ENCODE measurements around the gene TSPAN1.

The TSPAN1 gene, protein sequence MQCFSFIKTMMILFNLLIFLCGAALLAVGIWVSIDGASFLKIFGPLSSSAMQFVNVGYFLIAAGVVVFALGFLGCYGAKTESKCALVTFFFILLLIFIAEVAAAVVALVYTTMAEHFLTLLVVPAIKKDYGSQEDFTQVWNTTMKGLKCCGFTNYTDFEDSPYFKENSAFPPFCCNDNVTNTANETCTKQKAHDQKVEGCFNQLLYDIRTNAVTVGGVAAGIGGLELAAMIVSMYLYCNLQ

DNA sequence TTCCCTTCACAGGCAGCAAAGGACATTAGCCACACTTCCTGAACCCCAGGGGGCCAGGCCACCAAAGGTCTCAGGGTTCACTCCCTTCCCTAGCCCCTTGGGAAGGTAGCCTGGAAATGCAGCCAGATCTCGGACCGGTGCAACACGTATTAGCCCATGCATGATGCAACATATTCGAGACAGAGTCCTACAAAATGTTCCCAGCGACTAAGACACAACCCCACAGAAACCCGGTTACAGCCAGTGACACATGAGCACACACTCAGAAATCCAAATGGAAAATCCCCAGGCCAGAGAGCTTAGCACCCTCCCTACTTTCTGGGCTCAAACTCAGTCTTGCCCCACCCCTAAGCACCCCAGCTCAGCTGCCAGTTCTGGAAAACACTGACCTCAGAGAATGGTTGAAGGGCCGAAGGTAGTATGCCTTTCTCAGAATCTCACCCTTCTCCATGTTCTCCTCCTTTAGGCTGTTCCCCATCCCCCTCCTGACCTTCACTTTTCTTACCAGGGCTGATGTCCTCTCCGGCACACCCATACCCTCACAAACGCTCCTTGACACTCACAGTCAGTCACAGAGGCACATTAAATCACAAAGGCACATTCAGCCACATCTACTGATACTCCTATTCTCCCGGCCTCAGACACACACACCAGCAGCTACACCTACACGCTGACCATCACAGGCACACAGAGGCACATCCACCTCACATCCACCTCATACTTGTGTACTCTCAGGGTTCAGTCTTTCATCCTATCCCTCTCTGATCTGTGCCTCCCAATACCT, at the start of gene TSPAN1:
Gene TSPAN1 (plus strand): TSS at position 640 of the 784 bp plus-strand sequence. CDS start 6,021 bp downstream, outside the sequence.
- peak in 1 of 42 donors; percentile 39 for DNase-seq
- intact Hi-C loops (cut with DNase I): loop anchor here (5.0 kb wide), 1 partner anchor 37 kb away; no protein-coding TSS in a partner anchor

- intact Hi-C loops (cut with DNase I): no loop called here
- DNase-seq: peak in 1 of 42 donors; percentile 16
These were observed 46.5 kb upstream of the TSPAN1 start for GRCh38 chr1:46128344-46128743.

- intact Hi-C loops (cut with DNase I): no loop called here
These were observed 44.8 kb upstream of the TSPAN1 start for GRCh38 chr1:46130121-46130520.

DNA sequence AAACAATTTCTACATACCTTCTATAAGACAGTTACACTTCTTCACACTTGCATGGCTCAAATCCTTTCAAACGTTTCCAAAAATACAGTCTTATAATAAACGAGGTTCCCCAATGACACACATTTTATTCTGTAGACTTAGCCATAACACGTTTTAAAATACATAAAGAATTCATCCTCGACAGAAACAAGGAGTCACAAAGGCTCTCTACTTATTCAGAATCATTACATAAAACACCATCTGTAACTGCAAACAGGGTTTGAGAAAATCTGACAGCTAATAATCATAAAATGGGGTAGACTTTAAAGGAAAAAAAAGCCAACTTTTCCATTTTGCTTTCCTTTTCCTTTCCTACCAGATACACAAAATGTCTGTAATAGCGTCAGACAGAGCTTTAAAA, 44.3 kb upstream of the TSPAN1 start:
- DNase-seq: no peak
- intact Hi-C loops (cut with DNase I): no loop called here

More at GRCh38 chr1:46130121-46130520, 44.8 kb upstream of the TSPAN1 start:
- no peak for DNase-seq

DNA sequence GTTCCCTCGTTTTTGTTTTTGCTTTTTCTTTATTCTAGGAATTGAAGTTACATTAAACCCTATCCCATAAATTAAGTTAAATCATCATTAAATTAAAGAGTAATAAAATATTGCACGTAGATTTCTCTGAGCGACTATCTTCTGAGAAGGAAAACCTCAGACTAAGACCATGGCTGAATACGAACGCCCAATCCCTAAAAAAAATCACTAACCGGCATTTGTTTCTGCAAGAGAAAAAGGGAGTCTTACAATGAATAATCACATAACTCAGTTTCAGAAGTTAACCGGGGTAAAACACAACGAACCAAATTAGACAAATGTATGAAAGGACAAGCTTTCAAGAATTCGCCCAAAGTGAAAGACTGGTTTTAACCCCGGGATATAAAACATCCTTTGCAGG, 43.8 kb upstream of the TSPAN1 start:
- intact Hi-C loops (cut with DNase I): no loop called here
- peak in 1 of 42 donors; percentile 6 for DNase-seq

- intact Hi-C loops (cut with DNase I): no loop called here
- peak in 40 of 42 donors; percentile 3 to 66 (median 27) for DNase-seq
These were observed 43.0 kb upstream of the TSPAN1 start for GRCh38 chr1:46131712-46132528.

GRCh38 chr1:46132529-46133180, 42.2 kb upstream of the TSPAN1 start, which contains the start of gene PIK3R3:
Gene PIK3R3 (minus strand): TSS chr1:46132629. CDS start chr1:46131952, 677 bp downstream.
- DNase-seq: peak; percentile 94 to 99 (median 98)
- intact Hi-C loops (cut with DNase I): no loop called here

DNA sequence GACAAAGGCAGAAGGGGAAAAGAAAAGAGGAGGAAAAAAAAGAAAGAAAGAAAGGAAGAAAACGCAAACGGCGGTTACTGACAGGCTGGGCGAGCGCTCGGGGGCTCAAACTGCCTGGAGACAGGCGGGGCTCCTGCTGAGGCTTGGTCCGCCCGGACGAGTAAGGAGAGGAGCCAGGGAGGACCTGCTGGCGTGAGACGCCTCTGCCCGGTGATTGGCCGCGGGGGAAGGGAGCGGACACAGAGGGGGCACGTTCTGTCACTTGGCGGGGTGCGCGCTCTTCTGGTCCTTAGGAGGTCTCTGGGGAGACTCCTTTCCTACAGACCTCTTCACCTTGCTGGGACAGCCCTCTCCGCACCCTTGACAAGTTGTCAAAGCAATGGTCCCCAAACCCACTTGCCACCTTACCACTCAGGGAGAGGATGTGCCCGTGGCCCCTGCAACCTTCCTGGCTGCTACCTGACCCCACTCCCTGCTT, 41.7 kb upstream of the TSPAN1 start:
- intact Hi-C loops (cut with DNase I): no loop called here
- DNase-seq: peak in 3 of 42 donors; percentile 11 to 73 (median 68)

- DNase-seq: no peak
- intact Hi-C loops (cut with DNase I): no loop called here
These were observed 41.0 kb upstream of the TSPAN1 start for GRCh38 chr1:46133781-46134350.

DNA sequence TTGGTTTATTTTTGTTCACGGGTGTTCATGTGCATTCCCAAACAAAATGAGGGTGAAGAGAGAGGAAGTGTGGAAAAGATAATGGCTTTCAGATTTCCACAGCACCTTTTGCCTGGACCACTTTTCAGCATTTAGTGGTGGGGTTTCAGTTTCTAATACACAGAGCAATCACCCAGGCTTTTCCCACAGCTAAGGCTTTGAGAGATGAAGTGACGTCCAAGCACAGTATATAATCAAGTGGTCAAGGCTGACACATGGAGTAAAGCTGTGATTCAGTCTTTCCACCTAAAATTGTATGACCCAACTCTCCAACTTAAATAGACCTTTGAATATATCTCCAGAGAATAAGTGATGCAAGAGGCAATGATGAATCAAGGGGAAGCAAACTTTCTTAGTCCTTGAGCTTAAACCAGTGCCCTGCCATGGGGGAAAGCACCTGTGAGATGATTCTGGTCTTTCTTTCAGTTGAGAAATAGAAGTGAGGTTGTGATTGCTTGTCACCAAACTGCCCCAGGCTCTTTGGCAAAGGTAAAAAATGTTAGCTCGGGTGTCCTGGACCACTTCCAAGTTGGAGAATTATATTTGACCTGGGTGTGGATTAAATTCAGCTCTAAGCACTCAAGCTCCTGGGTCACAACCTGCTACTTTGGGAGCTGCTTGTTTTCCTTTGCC, 40.1 kb upstream of the TSPAN1 start:
- no peak for DNase-seq
- intact Hi-C loops (cut with DNase I): loop anchor here (5.0 kb wide), 1 partner anchor 38 kb away; no protein-coding TSS in a partner anchor

- intact Hi-C loops (cut with DNase I): loop anchor here (5.0 kb wide), 1 partner anchor 36 kb away; no protein-coding TSS in a partner anchor
- DNase-seq: peak in 1 of 42 donors; percentile 14
These were observed 38.2 kb upstream of the TSPAN1 start for GRCh38 chr1:46136711-46137110.

DNA sequence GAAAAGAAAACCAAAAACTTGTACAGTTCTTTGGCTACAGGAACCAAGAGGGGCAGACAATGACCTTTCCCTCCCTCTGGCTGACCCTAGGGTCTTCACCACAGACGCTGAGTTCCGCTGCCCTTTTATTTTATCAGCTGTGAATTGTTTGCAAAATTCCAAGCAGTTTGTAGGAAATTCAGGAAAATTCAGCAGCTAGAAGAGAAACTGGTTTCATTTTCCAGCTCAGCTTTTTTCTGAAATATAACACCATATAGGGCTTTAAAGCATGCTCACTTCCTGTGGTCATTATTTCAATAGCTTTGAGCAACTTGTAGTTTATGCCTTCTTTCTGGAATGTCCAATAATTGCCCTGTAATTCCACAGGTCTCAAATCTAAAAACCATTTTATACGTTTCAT, 37.0 kb upstream of the TSPAN1 start:
- DNase-seq: no peak
- intact Hi-C loops (cut with DNase I): loop anchor here (5.0 kb wide), 1 partner anchor 34 kb away; no protein-coding TSS in a partner anchor

DNA sequence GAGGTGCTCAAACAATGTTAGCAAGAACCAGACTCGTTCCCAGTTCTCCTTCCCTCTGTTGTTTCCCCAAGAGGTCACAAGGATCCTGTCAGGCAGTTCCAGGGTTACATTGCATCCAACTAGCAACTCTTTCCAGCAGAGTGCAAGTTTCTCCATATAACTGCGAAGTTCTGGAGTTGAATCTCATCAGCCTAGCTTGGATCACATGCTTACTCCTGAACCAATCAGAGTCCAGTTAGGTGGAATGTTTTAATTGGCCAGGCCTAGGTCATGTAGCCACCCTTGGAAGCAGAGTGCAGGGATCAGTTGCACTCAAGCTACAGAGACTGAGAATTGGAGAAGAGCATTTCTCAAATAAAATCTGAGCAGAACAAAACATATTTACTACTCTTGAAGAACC, 26.6 kb upstream of the TSPAN1 start:
- no peak for DNase-seq
- intact Hi-C loops (cut with DNase I): no loop called here

GRCh38 chr1:46150085-46150484, 24.8 kb upstream of the TSPAN1 start:
- DNase-seq: no peak
- intact Hi-C loops (cut with DNase I): no loop called here

- intact Hi-C loops (cut with DNase I): no loop called here
These were observed 22.9 kb upstream of the TSPAN1 start for GRCh38 chr1:46152016-46152415.

GRCh38 chr1:46153228-46153627, 21.7 kb upstream of the TSPAN1 start:
- no peak for DNase-seq
- intact Hi-C loops (cut with DNase I): no loop called here

More at GRCh38 chr1:46152016-46152415, 22.9 kb upstream of the TSPAN1 start:
- no peak for DNase-seq

DNA sequence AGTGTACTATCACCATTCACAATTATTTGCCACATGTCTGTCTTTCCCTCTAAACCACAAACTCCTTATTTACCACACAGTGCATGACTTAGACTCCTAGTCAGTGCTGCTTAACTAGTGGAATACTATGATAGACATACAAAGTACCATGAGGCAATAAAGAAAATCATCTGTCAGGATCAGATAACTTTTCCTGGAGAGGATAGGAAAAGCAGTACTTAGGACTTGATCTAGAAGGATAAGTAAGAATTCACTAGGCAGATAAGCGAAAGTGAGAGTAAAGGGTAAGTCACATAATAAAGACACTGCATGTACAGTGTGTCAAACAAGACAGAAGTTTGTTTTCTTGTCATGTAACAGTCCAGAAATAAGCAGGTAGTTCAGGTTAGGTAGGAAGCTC, 21.2 kb upstream of the TSPAN1 start:
- intact Hi-C loops (cut with DNase I): no loop called here
- DNase-seq: no peak

DNA sequence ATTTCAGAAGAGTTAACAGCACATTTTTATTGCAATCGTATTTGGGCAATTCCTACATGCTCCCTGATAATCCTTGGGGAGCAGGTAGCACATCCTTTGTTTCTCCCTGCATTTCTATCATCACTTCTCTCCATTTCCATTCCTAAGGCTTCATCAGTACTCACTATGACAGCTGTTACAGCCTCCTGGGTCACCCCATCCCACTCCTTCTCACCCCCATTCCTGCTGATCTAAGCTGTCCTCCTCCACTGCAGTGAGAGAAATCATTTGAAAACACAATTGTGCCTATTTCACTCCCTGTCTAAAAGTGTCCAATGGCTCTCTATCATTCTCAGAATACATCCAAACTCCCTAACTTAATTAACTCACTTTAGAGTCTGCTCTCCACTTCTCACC, 17.0 kb upstream of the TSPAN1 start:
- intact Hi-C loops (cut with DNase I): no loop called here
- peak in 12 of 42 donors; percentile 22 to 68 (median 34) for DNase-seq
